ENCODE measurements around the gene GNPTAB. TPM values are rescaled to one million over a fixed set of nuclear protein-coding genes. Genes with fewer than 3 reads are reported as not detected.
A peak's percentile ranks its signal among the peaks of the same experiment; 100 is the strongest.

Gene GNPTAB
- total and polyA plus RNA-seq, 2 of the 13 experiments (the other 11 are each of a cell fraction or from before 2014, with no cell fraction given) = 13.6 to 19.4 TPM

- no peak overlapping the region for H2AFZ ChIP-seq (ENCODE audit: low read length)
- DNase-seq (ENCODE audit: low spot score) (no peak), FAIRE-seq (no peak), ATAC-seq (peak; percentile 52)
- no TSS peak for BruUV-seq (replicated peaks)
- no peaks in the 10 kb centered on the region for H3K9me3 ChIP-seq (ENCODE audit: low read length)
- H3K27me3 ChIP-seq (ENCODE audit: control insufficient read depth in 1 of 2, insufficient read depth in 2 of 2, low read length in 2 of 2) = no peaks in the 10 kb centered on the region
- ChIA-PET POLR2A (no interaction called here), CTCF (ENCODE audit: low intra/inter-chr PET ratio, low total read pairs) (no interaction called here)
- no peak overlapping the region for H3K9ac ChIP-seq (ENCODE audit: insufficient read depth, low read depth, low read length)
- H3K4me2 ChIP-seq (ENCODE audit: low read depth, low read length) = no peak overlapping the region
- in situ Hi-C loops (cut with HindIII; ENCODE audit: extremely low pct_ligation_motif_present, low pct_unique_long_range_greater_than_20kb) (loop anchor here (25.0 kb wide), 1 partner anchor 337 kb away; the partner anchor contains the start of gene ARL1), intact Hi-C loops (cut with micrococcal nuclease; ENCODE audit: unreplicated experiment) (no loop called here)
- no peak overlapping the region for H3K27ac ChIP-seq (ENCODE audit: extremely low read length, insufficient read depth, low read length)
- 90% methylated on average over 4 of the region's 4 CpGs for WGBS (ENCODE audit: low lambda C conversion rate)
- H4K20me1 ChIP-seq (ENCODE audit: insufficient read depth, low read length) = no peaks in the 10 kb centered on the region
- H3K79me2 ChIP-seq (ENCODE audit: insufficient read depth, low read length) = no peaks in the 10 kb centered on the region
- no peak overlapping the region for H3K4me3 ChIP-seq (replicated peaks in 1 of 3; ENCODE audit: insufficient read depth in 1 of 3, low read depth in 2 of 3, low read length in 3 of 3)
- peaks cover 5% of the 10 kb centered on the region; the same call in 1 of the 2 replicates for H3K4me1 ChIP-seq (ENCODE audit: insufficient read depth, low read length)
- peaks cover 3 to 17% of the 10 kb centered on the region in 2 experiments; a peak in 4 of 5 replicates for H3K36me3 ChIP-seq (replicated peaks in 1 of 2; ENCODE audit: control insufficient read depth in 1 of 2, insufficient read depth in 2 of 2, low read length in 2 of 2)
- TF ChIP-seq ZMYM3 (CRISPR knock-in tag; IDR thresholded peaks at IDR 0.05) (no peak), HNRNPL (IDR thresholded peaks at IDR 0.05; ENCODE audit: low read depth, low read length) (no peak), ZNF703 (CRISPR knock-in tag; IDR thresholded peaks at IDR 0.05; ENCODE audit: borderline replicate concordance) (no peak), ZNF510 (CRISPR knock-in tag; IDR thresholded peaks at IDR 0.05; ENCODE audit: low read depth) (no peak), BRD4 (CRISPR knock-in tag; IDR thresholded peaks at IDR 0.05) (no peak), NBN (conservative IDR thresholded peaks at IDR 0.05) (no peak), ZXDC (CRISPR knock-in tag; IDR thresholded peaks at IDR 0.05) (no peak), ZNF329 (CRISPR knock-in tag; IDR thresholded peaks at IDR 0.05; ENCODE audit: low read depth) (no peak), UBTF (CRISPR knock-in tag; IDR thresholded peaks at IDR 0.05) (no peak), ZBTB8A (CRISPR knock-in tag; IDR thresholded peaks at IDR 0.05; ENCODE audit: borderline replicate concordance, low read depth) (no peak), KLF11 (CRISPR knock-in tag; IDR thresholded peaks at IDR 0.05) (no peak), RBFOX2 (IDR thresholded peaks at IDR 0.05; ENCODE audit: low read depth, low read length) (no peak), KDM2A (CRISPR knock-in tag; IDR thresholded peaks at IDR 0.05; ENCODE audit: borderline replicate concordance, low read depth) (peak; percentile 19; the same call in 1 of the 2 replicates), ZNF7 (CRISPR knock-in tag; IDR thresholded peaks at IDR 0.05) (no peak), TIGD3 (CRISPR knock-in tag; IDR thresholded peaks at IDR 0.05; ENCODE audit: borderline replicate concordance) (no peak), FOXA3 (CRISPR knock-in tag; IDR thresholded peaks at IDR 0.05) (0 out of 2 replicates have a peak, but pooled peaks have one; percentile 33)
Measured at GRCh38 chr12:101749657-101750056, 81.1 kb downstream of the GNPTAB start.
